GM12878 (cell line): Measurements from ENCODE around the gene WDR45B. TPM values are rescaled to one million over a fixed set of nuclear protein-coding genes. Genes with fewer than 3 reads are reported as not detected.

Experiments used
- ATAC-seq: fragments of 200-7000 bp; cut with Tn5 transposase; 3 replicates; pipeline ENCODE4 v1.9.1; 2020; ENCODE audit warnings: mild to moderate bottlenecking, moderate library complexity
- BruUV-seq: library from RNA; stranded (reverse); fragments of 400-500 nt; replicated peaks from 2 replicates; lab custom pipeline; 2021; lab: Mats Ljungman, UMichigan
- CTCF ChIA-PET: fragments of 300-600 bp; sonication (Branson Sonifier 250); formaldehyde crosslinking; extraction: SDS; loops from one replicate; lab custom pipeline; 2021; ENCODE audit warnings: inconsistent platforms; lab: Yijun Ruan, JAX
- POLR2A ChIA-PET: fragments of 350-600 bp; formaldehyde crosslinking; extraction: SDS; loops from one replicate; lab custom pipeline; 2021; ENCODE audit warnings: inconsistent platforms; lab: Charles Lee
- RAD21 ChIA-PET: fragments of 300-600 bp; sonication (Branson Sonifier 250); formaldehyde crosslinking; loops from one replicate; lab custom pipeline; 2023; ENCODE audit warnings: antibody characterized with exemption; ENCODE audit not compliant: unreplicated experiment; lab: Charles Lee
- SMC1A ChIA-PET: fragments of 300-600 bp; sonication (Branson Sonifier 250); formaldehyde crosslinking; loops from one replicate; lab custom pipeline; 2023; ENCODE audit not compliant: unreplicated experiment, uncharacterized antibody; lab: Charles Lee
- DNase-seq: peaks from one replicate; pipeline ENCODE4 v3.0.0-alpha.2; 2011; ENCODE audit warnings: low read depth, low spot score
- FAIRE-seq: peaks from 3 replicates; lab custom pipeline; 2011; peaks lifted over from hg19 to GRCh38; lab: Jason Lieb, UNC
- H2AFZ ChIP-seq: 2 replicates; pipeline ENCODE4 v1.6.0; 2011; ENCODE audit warnings: low read depth, low read length, control low read depth; ENCODE audit not compliant: control insufficient read depth
- H3K27ac ChIP-seq: 2 replicates; pipeline ENCODE4 v1.5.1; 2011; ENCODE audit warnings: control low read depth; ENCODE audit not compliant: control insufficient read depth, insufficient read depth
- H3K27me3 ChIP-seq, 2 experiments: replicated peaks in 1 of 2; 2 replicates each; pipeline versions ENCODE4 v1.6.0 to v1.6.1; 2011; ENCODE audit warnings: low read length in 1 of 2; ENCODE audit not compliant: control insufficient read depth in 2 of 2, insufficient read depth in 2 of 2
- H3K36me3 ChIP-seq, 2 experiments: 2 replicates each; pipeline ENCODE4 v1.5.1; 2011; ENCODE audit warnings: low read length in 1 of 2; ENCODE audit not compliant: control insufficient read depth in 2 of 2, insufficient read depth in 2 of 2
- H3K4me1 ChIP-seq: 2 replicates; pipeline ENCODE4 v1.6.1; 2011; ENCODE audit warnings: mild to moderate bottlenecking, low read length, moderate library complexity, mixed read lengths; ENCODE audit not compliant: control insufficient read depth, insufficient read depth
- H3K4me2 ChIP-seq: 2 replicates; pipeline ENCODE4 v1.6.0; 2011; ENCODE audit warnings: control low read depth; ENCODE audit not compliant: control insufficient read depth, insufficient read depth
- H3K4me3 ChIP-seq: fragments of 200-600 bp; sonication (generic); 2 replicates; pipeline ENCODE4 v1.5.1; 2016
- H3K79me2 ChIP-seq: 2 replicates; pipeline ENCODE4 v1.6.0; 2011; ENCODE audit warnings: low read length; ENCODE audit not compliant: control insufficient read depth, insufficient read depth
- H3K9ac ChIP-seq: 2 replicates; pipeline ENCODE4 v1.8.0; 2011; ENCODE audit warnings: low read length, control low read depth, mixed read lengths; ENCODE audit not compliant: control insufficient read depth, insufficient read depth
- H3K9me3 ChIP-seq: replicated peaks from 3 replicates; pipeline ENCODE4 v1.5.1; 2011; ENCODE audit warnings: mild to moderate bottlenecking, low read length; ENCODE audit not compliant: control insufficient read depth, insufficient read depth
- H4K20me1 ChIP-seq: 2 replicates; pipeline ENCODE4 v1.6.0; 2011; ENCODE audit not compliant: control insufficient read depth, insufficient read depth
- BMI1 ChIP-seq: fragments of 450-650 bp; IDR thresholded peaks from 2 replicates; pipeline ENCODE4 v1.6.1; 2016; ENCODE audit warnings: mild to moderate bottlenecking, moderate library complexity, borderline replicate concordance
- MAX ChIP-seq: IDR thresholded peaks from 2 replicates; pipeline ENCODE4 v1.6.1; 2012; ENCODE audit warnings: low read depth, low read length, improper control_type of control experiment
- NRF1 ChIP-seq: conservative IDR thresholded peaks from 2 replicates; pipeline ENCODE4 v1.6.1; 2011; ENCODE audit warnings: mild to moderate bottlenecking, low read depth, low read length, improper control_type of control experiment
- REST ChIP-seq: IDR thresholded peaks from 2 replicates; pipeline ENCODE4 v1.6.1; 2012; ENCODE audit warnings: mild to moderate bottlenecking, low read depth, low read length
- TBL1XR1 ChIP-seq: IDR thresholded peaks from 2 replicates; pipeline ENCODE4 v1.6.1; 2012; ENCODE audit warnings: low read depth, low read length, improper control_type of control experiment
- TCF12 ChIP-seq: IDR thresholded peaks from 2 replicates; pipeline ENCODE4 v1.6.1; 2011; ENCODE audit warnings: low read depth, mild to moderate bottlenecking, low read length
- TCF3 ChIP-seq: IDR thresholded peaks from 2 replicates; pipeline ENCODE4 v1.6.1; 2012; ENCODE audit warnings: low read depth, mild to moderate bottlenecking, low read length, borderline replicate concordance; ENCODE audit not compliant: insufficient read depth
- ZNF217 ChIP-seq: fragments of 450-650 bp; IDR thresholded peaks from 2 replicates; pipeline ENCODE4 v1.6.1; 2017; ENCODE audit warnings: antibody characterized with exemption, mild to moderate bottlenecking
- WGBS: methylation state at CpG from one replicate; pipeline ENCODE4 v1.1.6; 2016; ENCODE audit warnings: low lambda C conversion rate; ENCODE audit not compliant: insufficient replicate concordance, insufficient coverage; ENCODE audit errors: missing lambda C conversion rate; 5-methylcytosine and 5-hydroxymethylcytosine counted together
- in situ Hi-C: fragments of 300-500 bp; cut with MboI; formaldehyde crosslinking; loops from 9 replicates; pipeline ENCODE4 v1.14.3; 2018; ENCODE audit warnings: mixed read lengths
- intact Hi-C: fragments of 100-400 bp; cut with micrococcal nuclease; formaldehyde crosslinking; loops from one replicate; pipeline ENCODE4 v1.14.2; 2022; ENCODE audit not compliant: unreplicated experiment
- polyA plus RNA-seq, 11 experiments: library from polyadenylated mRNA; depleted of rRNA in 4 of 11; unstranded in 6 of 11; stranded (reverse) in 5 of 11; fragments of >200 nt; fragmentation: Nextera tagmentation in 4 of 11; fragmentation: Illumina TruSeq in 1 of 11; extraction: Ambion mirVana in 4 of 11; extraction: Trizol in 1 of 11; gene quantifications; 1 replicate in 1 of 11; 2 replicates in 10 of 11; pipeline versions ENCODE4 v1.2.1 to v1.2.3, GENCODE V29; 2011 to 2016; ENCODE audit warnings: inconsistent platforms in 2 of 11, missing spikeins in 2 of 11, low read depth in 1 of 11
- total RNA-seq, 4 experiments: library from RNA; depleted of rRNA in 3 of 4; stranded (reverse); fragments of >200 nt in 3 of 4; fragmentation: Illumina TruSeq in 1 of 4; extraction: Trizol in 1 of 4; gene quantifications; 2 replicates each; pipeline versions ENCODE4 v1.2.1 to v1.2.3, GENCODE V29; 2013 to 2021
- TF ChIP-seq, protein P1 (sequence below): fragments of 450-650 bp; formaldehyde crosslinking; IDR thresholded peaks from 2 replicates; pipeline ENCODE4 v1.4.0; 2020; ENCODE audit warnings: mild to moderate bottlenecking, moderate library complexity
- TF ChIP-seq, protein P2 (sequence below): fragments of 450-650 bp; formaldehyde crosslinking; IDR thresholded peaks from 2 replicates; pipeline ENCODE4 v1.5.0; 2022; ENCODE audit warnings: mild to moderate bottlenecking, missing genetic modification characterization
- TF ChIP-seq, protein P3 (sequence below): IDR thresholded peaks from 2 replicates; pipeline ENCODE4 v1.6.1; 2011; ENCODE audit warnings: low read depth, mild to moderate bottlenecking, low read length, moderate library complexity, borderline replicate concordance; ENCODE audit errors: extremely low read depth

Gene WDR45B
- total and polyA plus RNA-seq, 10 of the 15 experiments (the other 5 are each of a cell fraction or from before 2014, with no cell fraction given) = 1.0 to 73.7 (median 26.6) TPM

GRCh38 chr17:82679586-82680465 lies 31.6 kb upstream of the WDR45B start:
- RAD21 ChIA-PET = no interaction called here
- no peaks in the 10 kb centered on the region for H3K36me3 ChIP-seq
- H4K20me1 ChIP-seq = no peaks in the 10 kb centered on the region
- DNase-seq (no peak), FAIRE-seq (no peak), ATAC-seq (no peak)
- no peak overlapping the region for H3K9ac ChIP-seq
- H3K4me2 ChIP-seq = no peak overlapping the region
- SMC1A ChIA-PET = no interaction called here
- WGBS = 74% methylated on average over 27 of the region's 28 CpGs
- no peaks in the 10 kb centered on the region for H3K27me3 ChIP-seq
- no TSS peak for BruUV-seq
- POLR2A ChIA-PET = no interaction called here
- no peaks in the 10 kb centered on the region for H3K9me3 ChIP-seq
- H3K79me2 ChIP-seq = no peaks in the 10 kb centered on the region
- CTCF ChIA-PET = no interaction called here
- no peak overlapping the region for H3K4me3 ChIP-seq
- H3K27ac ChIP-seq = no peak overlapping the region
- no peaks in the 10 kb centered on the region for H3K4me1 ChIP-seq
- intact Hi-C loops = no loop called here
- H2AFZ ChIP-seq = no peak overlapping the region
- in situ Hi-C loops = no loop called here
- TF ChIP-seq REST (no peak), ZNF217 (no peak), NRF1 (no peak), BMI1 (no peak), TBL1XR1 (no peak), MAX (no peak), TCF3 (no peak), TCF12 (no peak)
- TF ChIP-seq, protein P1, sequence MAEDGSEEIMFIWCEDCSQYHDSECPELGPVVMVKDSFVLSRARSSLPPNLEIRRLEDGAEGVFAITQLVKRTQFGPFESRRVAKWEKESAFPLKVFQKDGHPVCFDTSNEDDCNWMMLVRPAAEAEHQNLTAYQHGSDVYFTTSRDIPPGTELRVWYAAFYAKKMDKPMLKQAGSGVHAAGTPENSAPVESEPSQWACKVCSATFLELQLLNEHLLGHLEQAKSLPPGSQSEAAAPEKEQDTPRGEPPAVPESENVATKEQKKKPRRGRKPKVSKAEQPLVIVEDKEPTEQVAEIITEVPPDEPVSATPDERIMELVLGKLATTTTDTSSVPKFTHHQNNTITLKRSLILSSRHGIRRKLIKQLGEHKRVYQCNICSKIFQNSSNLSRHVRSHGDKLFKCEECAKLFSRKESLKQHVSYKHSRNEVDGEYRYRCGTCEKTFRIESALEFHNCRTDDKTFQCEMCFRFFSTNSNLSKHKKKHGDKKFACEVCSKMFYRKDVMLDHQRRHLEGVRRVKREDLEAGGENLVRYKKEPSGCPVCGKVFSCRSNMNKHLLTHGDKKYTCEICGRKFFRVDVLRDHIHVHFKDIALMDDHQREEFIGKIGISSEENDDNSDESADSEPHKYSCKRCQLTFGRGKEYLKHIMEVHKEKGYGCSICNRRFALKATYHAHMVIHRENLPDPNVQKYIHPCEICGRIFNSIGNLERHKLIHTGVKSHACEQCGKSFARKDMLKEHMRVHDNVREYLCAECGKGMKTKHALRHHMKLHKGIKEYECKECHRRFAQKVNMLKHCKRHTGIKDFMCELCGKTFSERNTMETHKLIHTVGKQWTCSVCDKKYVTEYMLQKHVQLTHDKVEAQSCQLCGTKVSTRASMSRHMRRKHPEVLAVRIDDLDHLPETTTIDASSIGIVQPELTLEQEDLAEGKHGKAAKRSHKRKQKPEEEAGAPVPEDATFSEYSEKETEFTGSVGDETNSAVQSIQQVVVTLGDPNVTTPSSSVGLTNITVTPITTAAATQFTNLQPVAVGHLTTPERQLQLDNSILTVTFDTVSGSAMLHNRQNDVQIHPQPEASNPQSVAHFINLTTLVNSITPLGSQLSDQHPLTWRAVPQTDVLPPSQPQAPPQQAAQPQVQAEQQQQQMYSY (CRISPR knock-in tag) = no peak
- TF ChIP-seq, protein P2, sequence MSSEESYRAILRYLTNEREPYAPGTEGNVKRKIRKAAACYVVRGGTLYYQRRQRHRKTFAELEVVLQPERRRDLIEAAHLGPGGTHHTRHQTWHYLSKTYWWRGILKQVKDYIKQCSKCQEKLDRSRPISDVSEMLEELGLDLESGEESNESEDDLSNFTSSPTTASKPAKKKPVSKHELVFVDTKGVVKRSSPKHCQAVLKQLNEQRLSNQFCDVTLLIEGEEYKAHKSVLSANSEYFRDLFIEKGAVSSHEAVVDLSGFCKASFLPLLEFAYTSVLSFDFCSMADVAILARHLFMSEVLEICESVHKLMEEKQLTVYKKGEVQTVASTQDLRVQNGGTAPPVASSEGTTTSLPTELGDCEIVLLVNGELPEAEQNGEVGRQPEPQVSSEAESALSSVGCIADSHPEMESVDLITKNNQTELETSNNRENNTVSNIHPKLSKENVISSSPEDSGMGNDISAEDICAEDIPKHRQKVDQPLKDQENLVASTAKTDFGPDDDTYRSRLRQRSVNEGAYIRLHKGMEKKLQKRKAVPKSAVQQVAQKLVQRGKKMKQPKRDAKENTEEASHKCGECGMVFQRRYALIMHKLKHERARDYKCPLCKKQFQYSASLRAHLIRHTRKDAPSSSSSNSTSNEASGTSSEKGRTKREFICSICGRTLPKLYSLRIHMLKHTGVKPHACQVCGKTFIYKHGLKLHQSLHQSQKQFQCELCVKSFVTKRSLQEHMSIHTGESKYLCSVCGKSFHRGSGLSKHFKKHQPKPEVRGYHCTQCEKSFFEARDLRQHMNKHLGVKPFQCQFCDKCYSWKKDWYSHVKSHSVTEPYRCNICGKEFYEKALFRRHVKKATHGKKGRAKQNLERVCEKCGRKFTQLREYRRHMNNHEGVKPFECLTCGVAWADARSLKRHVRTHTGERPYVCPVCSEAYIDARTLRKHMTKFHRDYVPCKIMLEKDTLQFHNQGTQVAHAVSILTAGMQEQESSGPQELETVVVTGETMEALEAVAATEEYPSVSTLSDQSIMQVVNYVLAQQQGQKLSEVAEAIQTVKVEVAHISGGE (CRISPR knock-in tag) = no peak
- TF ChIP-seq, protein P3, sequence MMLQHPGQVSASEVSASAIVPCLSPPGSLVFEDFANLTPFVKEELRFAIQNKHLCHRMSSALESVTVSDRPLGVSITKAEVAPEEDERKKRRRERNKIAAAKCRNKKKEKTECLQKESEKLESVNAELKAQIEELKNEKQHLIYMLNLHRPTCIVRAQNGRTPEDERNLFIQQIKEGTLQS = no peak
